Measurements from ENCODE around the gene SOCS3.

The SOCS3 gene, protein sequence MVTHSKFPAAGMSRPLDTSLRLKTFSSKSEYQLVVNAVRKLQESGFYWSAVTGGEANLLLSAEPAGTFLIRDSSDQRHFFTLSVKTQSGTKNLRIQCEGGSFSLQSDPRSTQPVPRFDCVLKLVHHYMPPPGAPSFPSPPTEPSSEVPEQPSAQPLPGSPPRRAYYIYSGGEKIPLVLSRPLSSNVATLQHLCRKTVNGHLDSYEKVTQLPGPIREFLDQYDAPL

DNA sequence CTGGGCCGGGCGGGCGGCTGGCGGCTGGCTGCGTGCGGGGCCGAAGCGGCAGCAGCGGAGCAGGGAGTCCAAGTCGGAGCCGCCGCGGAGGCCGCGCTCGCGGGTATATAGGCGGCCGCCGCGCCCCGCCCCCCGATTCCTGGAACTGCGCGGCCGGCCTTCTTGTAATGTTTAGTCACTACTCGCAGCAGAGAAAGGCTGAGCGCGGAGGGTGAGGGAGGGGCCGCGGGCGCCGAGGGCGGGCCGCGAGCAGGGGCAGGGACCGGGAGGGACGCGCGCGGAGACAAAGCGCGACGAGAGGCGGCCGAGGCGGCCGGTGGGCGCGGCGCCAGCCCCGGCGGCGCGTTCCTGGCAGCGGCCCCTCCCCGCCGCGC lies at the start of gene SOCS3:
SOCS3 (minus strand) TSS at position 81 of the 374 bp plus-strand sequence. CDS start 982 bp downstream, outside the sequence.
- DNase-seq (ENCODE audit: low spot score): peak; percentile 58

DNA sequence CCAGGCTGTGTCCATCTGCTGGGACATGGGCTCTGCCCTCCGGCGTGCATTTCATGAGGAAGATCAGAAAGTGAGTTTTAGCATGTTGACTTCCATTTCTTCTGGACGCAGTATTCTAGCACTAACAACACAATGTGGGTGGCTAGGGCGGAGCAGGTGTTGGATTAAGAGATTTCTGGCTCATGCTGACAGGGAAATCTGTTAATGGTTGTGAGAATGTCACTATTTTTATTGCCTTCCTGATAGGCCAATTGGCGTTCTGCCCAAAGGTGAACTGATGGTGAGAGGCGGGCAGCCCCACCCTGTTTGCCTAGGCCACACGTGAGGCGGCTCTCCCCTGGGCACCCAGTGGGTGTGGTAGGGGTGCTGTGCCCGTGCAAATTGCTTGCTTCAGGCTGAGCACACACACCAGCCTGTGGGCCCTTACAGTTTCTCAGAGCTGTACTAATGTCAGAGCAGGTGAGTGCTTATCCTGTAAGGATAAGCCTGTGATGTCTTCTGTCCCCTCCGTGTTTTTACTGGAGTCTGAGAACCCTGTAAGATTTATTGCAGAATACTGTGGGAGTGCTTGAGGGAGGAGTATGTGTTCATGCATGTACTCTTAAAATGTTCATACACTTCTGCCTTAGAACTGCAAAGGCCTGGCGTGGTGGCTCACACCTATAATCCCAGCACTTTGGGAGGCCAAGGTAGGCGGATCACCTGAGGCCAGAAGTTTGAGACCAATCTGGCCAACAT lies 49.5 kb upstream of the SOCS3 start:
- DNase-seq (ENCODE audit: low spot score): no peak

DNA sequence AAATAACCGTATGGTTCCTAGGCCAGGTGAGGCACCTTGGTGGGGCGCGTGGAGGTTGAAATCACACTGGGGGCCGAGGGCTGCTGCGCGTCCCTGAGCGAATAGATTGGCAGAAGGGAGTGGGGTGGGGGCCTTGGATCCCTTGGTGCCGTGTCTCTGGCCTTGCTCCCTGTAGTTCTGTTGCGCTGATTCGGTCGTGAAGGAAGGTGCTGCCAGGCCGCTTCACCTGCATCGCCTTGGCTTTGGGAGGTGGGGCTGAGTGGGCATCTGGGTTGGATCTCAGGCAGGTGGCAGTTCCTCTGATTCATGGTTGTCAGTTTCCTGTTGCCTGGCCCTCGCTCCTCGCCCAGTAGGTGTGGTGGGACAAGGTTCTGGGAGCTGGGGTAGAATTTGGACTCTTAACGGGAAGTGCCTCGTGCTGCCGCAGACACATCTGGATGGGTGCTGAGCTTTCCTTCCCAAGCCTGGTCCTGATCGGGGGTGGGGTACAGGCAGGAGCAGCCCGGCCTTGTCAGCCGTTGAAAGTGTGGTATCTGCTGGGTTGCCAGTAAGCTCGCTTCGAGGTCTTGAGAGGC lies 48.7 kb upstream of the SOCS3 start:
- no peak for DNase-seq (ENCODE audit: low spot score)

DNA sequence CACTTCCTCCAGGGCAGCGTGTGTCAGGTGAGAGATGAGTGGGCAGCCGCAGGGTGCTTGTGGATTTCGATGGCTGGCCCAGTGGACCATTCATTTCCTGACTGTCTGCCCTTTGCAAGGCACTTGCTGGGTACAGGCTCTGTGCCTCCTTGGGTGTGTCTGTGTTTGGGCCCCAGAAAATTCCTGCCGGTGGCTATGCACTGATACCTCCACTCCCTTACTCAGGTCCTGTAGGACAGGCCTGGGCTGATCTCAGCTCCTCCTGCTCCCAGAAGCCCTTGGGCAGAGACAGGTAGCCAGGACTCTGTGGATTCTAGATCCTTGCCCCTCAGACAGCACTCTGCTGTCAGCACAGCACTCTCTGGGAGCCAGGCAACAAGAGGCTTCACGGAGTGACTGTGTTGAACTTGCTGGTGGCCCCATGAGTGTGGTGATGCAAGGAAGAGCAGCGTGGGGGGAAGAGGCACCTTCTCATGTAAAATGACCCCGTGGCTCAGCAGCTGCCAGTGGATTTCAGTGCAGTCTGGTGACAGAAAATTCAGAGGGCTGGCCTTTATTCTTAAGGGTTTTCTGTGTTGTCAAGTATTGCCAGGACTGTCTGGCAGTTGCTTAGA lies 47.6 kb upstream of the SOCS3 start:
- no peak for DNase-seq (ENCODE audit: low spot score)

DNA sequence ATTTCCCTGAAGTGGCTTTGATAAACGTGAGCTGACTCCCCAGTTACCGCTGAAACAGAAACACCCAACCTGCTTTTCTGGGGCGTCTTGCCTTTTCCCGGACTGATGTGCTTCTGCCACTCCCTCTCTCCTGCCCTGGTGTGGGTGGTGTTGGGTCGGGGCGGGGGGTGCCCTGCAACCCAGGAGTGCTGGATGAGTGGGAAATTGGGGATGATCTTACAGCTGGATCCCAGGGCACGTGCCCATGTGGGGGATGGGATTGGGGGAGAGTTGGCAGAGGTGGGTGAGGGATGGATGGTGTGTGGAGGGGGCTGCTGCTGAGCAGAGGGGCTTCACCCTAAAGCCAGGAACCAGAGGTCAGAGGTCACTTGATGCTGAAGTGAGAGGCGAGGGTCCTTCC lies 47.0 kb upstream of the SOCS3 start:
- no peak for DNase-seq (ENCODE audit: low spot score)

DNA sequence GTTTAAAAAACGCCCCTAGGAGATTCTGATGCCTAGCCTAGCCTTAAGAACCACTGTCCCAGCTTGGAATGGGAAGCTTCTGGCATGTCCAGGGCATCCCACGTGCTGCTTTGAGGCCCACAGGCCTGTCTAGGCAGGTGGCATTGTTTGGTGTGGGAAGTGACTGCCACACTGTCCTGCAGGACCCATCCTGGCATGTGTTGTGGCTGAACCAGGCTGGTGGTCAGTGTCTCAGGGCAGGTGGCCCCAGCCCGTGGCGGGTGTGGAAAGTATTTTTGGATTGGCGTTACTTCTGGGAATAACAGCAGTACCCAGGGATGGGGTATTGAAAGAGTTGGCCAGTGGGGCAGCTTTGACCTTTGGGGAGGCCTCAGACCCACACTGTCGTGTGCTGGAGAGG lies 46.5 kb upstream of the SOCS3 start:
- DNase-seq (ENCODE audit: low spot score): no peak

DNA sequence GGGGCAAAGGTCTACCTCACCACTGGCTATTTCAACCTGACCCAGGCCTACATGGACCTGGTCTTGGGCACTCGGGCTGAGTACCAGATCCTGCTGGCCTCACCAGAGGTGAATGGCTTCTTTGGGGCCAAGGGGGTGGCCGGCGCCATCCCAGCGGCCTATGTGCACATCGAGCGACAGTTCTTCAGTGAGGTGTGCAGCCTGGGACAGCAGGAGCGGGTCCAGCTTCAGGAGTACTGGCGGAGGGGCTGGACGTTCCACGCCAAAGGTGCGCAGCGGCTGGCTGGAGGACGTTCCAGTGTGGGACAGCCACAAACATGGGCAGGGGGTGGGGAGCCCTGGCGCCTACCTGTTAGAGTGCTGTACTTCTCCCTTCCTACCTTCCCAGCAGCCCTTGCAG lies 43.9 kb upstream of the SOCS3 start:
- no peak for DNase-seq (ENCODE audit: low spot score)

DNA sequence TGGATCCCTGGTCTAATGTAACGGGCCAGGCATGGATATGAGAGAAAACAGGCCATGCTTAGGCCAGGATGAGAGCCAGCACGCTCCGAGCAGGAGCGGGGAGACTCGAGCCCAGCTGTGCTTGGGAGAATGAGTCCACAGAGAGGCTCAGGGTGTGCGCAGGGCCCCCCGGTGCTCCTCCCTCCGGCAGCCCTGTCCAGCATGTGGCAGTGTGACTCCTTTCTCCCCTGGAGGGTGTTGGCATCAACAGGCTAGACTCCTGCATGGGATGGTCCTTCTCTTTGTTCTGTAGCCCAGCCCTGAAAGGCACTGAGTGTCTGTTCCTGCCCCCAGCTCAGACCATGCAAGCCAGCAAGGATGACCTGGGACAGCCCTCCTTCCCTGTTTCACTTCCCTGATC lies 42.0 kb upstream of the SOCS3 start:
- no peak for DNase-seq (ENCODE audit: low spot score)

DNA sequence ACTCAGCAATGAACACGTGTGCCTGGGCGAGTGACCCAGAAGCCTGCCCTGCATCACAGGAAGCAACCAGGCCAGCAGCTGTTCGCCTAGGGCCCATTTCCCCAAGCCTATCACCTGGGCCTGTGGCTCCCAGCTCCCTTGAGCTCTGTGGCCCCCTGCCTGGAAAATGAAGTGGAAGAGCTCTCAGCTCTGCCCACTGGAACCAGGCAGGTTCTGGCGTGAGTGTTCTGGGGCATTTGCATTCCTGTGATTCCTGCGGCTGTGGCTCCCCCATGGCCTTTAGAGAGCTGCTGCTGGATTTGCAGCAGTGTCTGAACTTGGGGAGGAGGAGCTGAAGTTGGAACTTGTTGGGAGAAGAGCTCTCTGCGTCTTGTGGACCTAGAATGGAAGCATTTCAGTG lies 41.4 kb upstream of the SOCS3 start:
- DNase-seq (ENCODE audit: low spot score): no peak

DNA sequence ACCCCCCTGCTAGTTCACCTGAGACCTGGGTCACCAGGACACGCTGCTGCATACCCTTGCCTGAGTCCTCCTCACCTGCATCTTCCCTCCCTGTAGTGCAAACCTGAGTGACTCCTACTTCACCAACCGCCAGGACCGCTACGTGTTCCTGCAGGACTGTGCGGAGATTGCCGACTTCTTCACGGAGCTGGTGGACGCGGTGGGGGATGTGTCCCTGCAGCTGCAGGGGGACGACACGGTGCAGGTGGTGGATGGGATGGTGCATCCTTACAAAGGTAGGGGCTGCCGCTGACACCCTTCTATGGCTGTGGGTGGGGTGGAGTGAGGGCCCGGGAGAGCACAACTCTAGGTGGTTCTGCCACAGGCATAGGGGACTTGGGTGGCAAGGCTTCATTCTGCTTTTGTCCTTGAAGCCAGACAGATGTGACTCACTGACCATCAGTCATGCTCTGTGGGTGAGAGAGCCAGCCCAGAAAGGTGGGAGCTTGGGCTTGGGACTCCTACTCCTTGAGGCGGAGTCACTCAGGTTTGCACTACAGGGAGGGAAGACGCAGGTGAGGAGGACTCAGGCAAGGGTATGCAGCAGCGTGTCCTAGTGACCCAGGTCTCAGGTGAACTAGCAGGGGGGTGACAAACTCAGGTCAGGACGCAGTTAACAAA lies 40.8 kb upstream of the SOCS3 start:
- DNase-seq (ENCODE audit: low spot score): no peak

DNA sequence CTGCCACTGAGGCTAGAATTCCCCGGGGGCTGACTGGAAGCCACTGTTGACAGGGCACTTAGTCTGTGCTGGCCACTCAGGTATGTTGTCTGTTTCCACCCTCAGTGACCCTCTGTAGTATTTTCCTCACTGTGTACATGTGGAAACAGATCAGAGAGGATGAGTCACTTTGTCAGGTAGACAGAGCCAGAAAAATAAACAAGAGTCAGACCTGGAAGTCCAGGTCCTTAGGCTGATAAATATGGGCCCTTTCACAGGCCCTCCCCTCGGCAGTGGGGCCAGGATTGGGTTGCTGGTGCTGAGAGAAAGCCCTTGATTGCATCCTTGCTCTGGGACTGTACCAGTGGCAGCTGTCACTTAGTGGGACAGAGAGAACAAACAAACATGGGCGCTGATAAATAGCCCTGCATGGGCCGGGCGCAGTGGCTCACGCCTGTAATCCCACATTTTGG lies 39.8 kb upstream of the SOCS3 start:
- no peak for DNase-seq (ENCODE audit: low spot score)

DNA sequence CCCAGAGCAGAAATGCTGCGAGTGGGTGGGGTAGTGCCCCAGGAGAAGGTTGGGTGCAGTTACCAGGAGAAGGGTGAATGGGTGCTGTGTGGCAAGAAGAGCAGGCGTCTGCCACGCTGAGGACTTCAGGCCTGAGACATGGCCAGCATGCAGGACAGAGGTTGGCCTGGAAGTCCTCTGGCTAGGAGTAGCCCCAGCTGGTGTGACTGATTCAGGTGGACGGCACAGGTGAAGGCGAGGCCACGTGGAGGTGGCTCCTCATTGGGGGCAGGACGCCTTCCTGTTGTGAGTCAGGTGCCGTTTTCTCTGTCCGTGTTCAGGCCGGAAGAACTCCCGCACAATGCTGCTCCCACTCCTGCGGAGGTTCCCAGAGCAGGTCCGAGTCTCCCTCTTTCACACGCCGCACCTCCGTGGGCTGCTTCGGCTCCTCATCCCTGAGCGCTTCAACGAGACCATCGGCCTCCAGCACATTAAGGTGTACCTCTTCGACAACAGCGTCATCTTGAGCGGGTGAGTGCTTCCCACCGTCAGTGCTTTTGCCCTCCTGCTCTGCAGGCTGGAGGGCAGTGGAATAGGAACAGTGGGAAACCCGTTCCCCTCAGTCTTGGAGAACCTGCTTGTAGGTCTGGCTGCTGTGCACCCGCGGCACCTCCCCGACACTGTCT lies 39.3 kb upstream of the SOCS3 start:
- no peak for DNase-seq (ENCODE audit: low spot score)

DNA sequence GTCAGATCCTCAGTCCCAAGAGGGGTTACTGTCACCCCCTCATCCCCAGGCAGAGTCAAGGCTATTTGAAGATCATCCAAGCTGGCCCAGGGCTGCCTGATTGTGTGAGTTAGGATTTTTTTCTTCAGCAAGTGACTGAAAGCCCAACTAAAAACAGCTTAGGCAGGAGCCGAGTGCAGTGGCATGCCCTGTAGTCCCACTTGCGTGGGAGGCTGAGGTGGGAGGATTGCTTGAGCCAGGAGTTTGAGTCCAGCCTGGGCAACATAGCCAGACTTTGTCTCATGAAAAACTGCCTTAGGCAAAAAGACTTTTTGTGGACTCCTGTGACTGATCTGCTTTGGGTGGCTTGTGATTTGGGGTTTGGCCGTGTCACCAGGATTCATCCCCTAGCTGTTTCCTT lies 38.5 kb upstream of the SOCS3 start:
- DNase-seq (ENCODE audit: low spot score): no peak

DNA sequence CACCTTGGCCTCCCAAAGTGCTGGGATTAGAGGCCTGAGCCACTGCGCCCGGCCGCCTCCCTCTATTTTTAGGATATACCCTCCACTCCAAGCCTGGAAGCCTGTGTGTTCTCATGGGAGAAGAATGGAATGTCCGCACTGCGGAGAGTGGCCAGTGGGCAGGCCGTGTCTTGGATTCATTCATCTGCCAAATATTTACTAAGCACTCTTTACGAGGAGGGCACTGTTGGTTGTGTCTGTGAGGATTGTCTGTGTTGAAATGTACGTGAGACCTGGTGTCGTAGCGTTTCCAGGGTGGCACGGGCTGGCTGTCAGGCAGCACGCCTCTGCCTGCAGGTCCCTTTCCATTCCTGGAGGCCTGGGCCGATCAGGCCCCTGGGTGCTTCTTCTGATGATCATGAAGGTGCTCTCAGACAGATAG lies 37.8 kb upstream of the SOCS3 start:
- no peak for DNase-seq (ENCODE audit: low spot score)

DNA sequence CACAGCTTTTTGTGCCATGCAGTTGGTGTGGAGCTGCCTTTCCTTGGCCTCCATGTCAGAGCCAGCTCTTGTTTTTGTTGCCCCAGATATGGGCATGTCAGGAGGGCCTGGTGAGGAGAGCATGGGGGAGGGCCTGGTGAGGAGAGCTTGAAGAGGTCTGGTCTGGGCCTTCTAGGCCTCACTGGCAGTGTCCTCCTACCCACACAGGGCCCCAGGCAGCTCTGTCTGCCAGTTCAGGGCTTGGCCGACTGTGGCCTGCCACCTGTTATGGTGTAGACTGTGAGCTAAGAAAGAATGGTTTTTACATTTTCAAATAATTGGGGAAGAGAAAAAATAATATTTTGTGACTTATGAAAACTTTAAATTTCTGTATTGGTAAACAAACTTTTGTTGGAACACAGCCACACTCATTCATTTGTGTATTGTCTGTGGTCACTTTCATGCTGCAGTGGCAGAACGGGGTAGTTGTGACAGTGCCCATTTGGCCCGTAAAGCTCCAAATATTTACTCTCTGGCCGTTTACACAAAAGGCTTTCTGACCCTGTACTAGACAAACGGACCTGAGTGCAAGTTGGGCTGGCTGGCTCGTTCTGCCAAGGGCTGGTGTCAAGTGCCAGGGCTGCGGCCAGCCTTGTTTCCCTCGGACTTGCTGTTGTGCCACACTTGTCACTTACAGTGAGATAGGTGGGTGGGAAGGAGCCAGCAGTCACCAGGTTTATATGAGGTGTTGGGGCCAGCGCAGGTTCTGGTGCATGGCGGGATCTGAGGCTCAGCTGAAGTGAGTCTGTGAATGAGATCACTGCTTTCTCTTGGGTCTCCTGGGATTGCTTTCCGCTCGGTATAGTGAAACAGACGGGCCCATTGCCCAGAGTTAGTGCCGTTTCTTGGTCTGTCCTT lies 36.8 kb upstream of the SOCS3 start:
- no peak for DNase-seq (ENCODE audit: low spot score)

DNA sequence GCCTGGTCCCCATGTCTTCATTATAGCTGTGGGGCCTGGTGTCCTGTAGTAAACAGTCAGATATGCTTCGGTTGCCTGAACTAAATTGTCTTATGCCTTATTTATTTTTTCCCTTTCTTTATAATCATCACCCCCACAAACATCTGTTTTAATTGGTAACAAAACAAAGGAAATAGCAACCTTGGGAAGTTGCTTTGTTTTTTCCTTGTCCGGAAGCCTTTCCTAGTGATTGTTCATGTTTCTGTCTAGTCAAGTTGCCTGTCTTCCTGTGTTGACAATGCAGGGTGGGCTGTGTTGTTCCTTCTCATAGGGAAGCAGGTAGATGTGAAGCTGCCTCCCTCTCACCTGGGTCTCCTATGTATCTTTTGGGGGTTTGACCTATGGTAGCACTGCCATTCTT lies 35.3 kb upstream of the SOCS3 start:
- DNase-seq (ENCODE audit: low spot score): no peak

DNA sequence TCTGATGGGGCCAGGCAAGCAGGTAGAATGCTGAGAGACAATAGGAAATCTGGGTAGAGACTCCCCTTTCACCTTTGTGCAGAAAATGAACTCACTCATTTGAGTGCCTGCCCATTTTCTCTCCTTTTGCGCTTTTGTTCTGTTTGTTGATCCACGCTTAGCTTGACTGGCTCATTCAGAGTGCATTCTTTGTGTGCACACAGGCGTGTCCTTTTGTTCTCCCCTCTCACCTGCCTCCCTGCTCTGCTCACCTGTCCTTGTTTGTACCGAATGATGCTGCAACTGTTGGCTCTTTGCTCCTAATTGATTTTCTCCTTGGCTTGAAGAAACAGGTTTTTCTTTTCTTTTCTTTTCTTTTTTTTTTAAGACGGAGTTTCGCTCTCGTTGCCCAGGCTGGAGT lies 34.3 kb upstream of the SOCS3 start:
- no peak for DNase-seq (ENCODE audit: low spot score)

DNA sequence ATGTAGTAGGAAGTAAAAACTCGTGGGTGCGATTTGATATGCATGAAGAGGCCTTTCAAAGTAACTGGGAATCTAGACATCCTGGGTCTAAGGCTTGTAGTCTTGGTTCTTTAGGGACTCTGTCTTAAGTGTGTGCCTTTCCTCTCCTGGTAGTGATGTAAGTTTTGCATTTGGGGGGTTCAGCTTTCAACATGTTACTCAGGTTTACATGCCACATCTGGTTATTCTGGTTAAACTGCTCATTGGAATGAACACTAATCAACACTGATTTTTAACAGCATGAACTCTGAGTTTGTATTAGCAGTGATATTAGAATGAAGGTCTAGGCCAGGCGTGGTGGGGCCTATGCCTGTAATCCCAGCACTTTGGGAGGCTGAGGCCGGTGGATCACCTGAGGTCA lies 33.7 kb upstream of the SOCS3 start:
- DNase-seq (ENCODE audit: low spot score): no peak

DNA sequence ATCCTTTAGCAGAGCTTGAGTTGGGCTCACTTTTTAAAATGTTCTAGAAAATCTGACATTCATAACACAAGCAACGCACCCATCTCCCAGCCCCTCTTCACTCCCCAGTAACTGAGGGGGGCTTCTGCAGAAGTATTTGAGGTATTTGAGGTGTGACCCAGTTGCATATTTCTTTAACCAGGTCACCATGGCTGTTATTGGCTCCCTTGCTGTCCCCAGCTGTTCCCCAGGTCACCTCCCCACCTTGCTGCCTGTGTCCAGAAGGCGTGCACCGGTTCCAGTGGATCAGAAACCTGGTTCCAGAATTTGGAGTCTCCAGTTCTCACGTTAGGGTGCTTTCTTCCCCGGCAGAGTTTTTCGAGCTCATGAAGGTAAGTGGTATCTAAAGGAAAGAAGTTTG lies 32.4 kb upstream of the SOCS3 start:
- no peak for DNase-seq (ENCODE audit: low spot score)

DNA sequence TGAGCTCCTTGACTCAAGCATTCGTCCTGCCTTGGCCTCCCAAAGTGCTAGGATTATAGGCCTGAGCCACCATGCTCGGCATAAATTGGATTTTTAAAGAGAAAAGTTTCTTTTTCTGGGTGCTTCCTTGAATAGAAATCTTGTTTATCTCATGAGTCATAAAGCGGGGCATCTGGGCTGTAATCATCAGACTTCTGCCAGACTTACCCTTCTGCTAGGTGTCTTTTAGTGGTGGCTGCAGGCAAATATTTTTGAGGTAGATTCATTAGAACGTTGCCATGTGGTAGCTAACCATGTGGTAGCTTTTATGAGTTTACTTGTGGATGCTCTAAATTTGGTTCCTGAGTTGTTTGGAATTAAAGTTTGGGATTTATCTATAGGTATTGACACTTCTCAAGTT lies 32.0 kb upstream of the SOCS3 start:
- DNase-seq (ENCODE audit: low spot score): no peak

DNA sequence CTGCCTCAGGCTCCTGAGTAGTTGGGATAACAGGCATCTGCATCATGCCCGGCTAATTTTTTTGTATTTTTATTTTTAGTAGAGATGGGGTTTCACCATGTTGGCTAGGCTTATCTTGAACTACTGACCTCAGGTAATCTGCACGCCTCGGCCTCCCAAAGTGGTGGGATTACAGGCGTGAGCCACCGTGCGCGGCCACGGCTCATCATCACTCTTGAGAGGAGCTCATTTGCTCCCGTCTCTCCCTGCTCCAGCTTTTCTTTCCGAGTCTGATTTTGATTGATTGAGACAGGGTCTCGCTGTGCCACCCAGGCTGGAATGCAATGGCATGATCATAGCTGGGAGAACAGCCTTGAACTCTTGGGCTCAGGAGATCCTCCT lies 31.2 kb upstream of the SOCS3 start:
- DNase-seq (ENCODE audit: low spot score): no peak
